HepG2 (cell line): ENCODE results near the gene UST. TPM values are rescaled to one million over a fixed set of nuclear protein-coding genes. Genes with fewer than 3 reads are reported as not detected.

Experiments
- ATAC-seq: fragments of 200-7000 bp; cut with Tn5 transposase; 3 replicates; pipeline ENCODE4 v1.9.1; 2020; ENCODE audit warnings: mild to moderate bottlenecking, moderate library complexity
- BruUV-seq: library from RNA; stranded (reverse); fragments of 400-500 nt; replicated peaks from 2 replicates; lab custom pipeline; 2021; lab: Mats Ljungman, UMichigan
- CTCF ChIA-PET: fragments of 300-600 bp; formaldehyde crosslinking; extraction: SDS; loops from one replicate; lab custom pipeline; 2021; ENCODE audit warnings: low total read pairs, inconsistent platforms, low intra/inter-chr PET ratio; lab: Yijun Ruan, JAX
- POLR2A ChIA-PET: fragments of 350-600 bp; sonication (Branson Sonifier 250); formaldehyde crosslinking; loops from one replicate; lab custom pipeline; 2020; ENCODE audit warnings: antibody characterized with exemption, inconsistent platforms; lab: Yijun Ruan, JAX
- DNase-seq: peaks from one replicate; pipeline ENCODE4 v3.0.0-alpha.2; 2015; ENCODE audit warnings: low spot score
- FAIRE-seq: peaks from 3 replicates; lab custom pipeline; 2011; peaks lifted over from hg19 to GRCh38; lab: Jason Lieb, UNC
- H2AFZ ChIP-seq: one replicate; pipeline ENCODE4 v1.6.1; 2011; ENCODE audit warnings: low read length, inconsistent platforms
- H3K27ac ChIP-seq: fragments of 300-600 bp; 3 replicates; pipeline ENCODE4 v1.8.0; 2011; ENCODE audit warnings: mixed run types, mild to moderate bottlenecking, mixed read lengths, low read length, inconsistent platforms; ENCODE audit not compliant: insufficient read depth; ENCODE audit errors: extremely low read length
- H3K27me3 ChIP-seq, 2 experiments: fragments of 200-600 bp in 1 of 2; 2 replicates in 1 of 2; 3 replicates in 1 of 2; pipeline versions ENCODE4 v1.6.0 to v1.8.0; 2011; ENCODE audit warnings: low read length in 2 of 2, mild to moderate bottlenecking in 2 of 2, moderate library complexity in 2 of 2, inconsistent platforms in 1 of 2; ENCODE audit not compliant: insufficient read depth in 2 of 2, control insufficient read depth in 1 of 2
- H3K36me3 ChIP-seq, 2 experiments: fragments of 200-600 bp in 1 of 2; replicated peaks in 1 of 2; 2 replicates in 1 of 2; 3 replicates in 1 of 2; pipeline versions ENCODE4 v1.5.1 to v1.8.0; 2011; ENCODE audit warnings: low read length in 2 of 2, inconsistent platforms in 1 of 2; ENCODE audit not compliant: insufficient read depth in 2 of 2, control insufficient read depth in 1 of 2
- H3K4me1 ChIP-seq: 2 replicates; pipeline ENCODE4 v1.5.1; 2012; ENCODE audit warnings: low read length, inconsistent platforms; ENCODE audit not compliant: insufficient read depth
- H3K4me2 ChIP-seq: 2 replicates; pipeline ENCODE4 v1.6.0; 2011; ENCODE audit warnings: low read depth, low read length, inconsistent platforms
- H3K4me3 ChIP-seq, 3 experiments: fragments of 200-600 bp in 1 of 3; sonication (generic), shearing (Covaris generic) in 1 of 3; replicated peaks in 1 of 3; 2 replicates each; pipeline ENCODE4 v1.5.1; 2011 to 2016; ENCODE audit warnings: low read length in 3 of 3, inconsistent platforms in 2 of 3, low read depth in 2 of 3, mild to moderate bottlenecking in 2 of 3, control low read depth in 1 of 3, mixed read lengths in 1 of 3; ENCODE audit not compliant: insufficient read depth in 1 of 3
- H3K79me2 ChIP-seq: one replicate; pipeline ENCODE4 v1.6.1; 2011; ENCODE audit warnings: low read length, inconsistent platforms; ENCODE audit not compliant: insufficient read depth
- H3K9ac ChIP-seq: 2 replicates; pipeline ENCODE4 v1.6.0; 2011; ENCODE audit warnings: mild to moderate bottlenecking, low read depth, low read length, inconsistent platforms; ENCODE audit not compliant: insufficient read depth
- H3K9me3 ChIP-seq: 2 replicates; pipeline ENCODE4 v1.5.1; 2012; ENCODE audit warnings: mild to moderate bottlenecking, low read length
- H4K20me1 ChIP-seq: 2 replicates; pipeline ENCODE4 v1.6.0; 2011; ENCODE audit warnings: inconsistent platforms, mild to moderate bottlenecking, low read length, moderate library complexity; ENCODE audit not compliant: insufficient read depth
- AKNA ChIP-seq: sonication (generic); formaldehyde crosslinking; IDR thresholded peaks from 2 replicates; pipeline ENCODE4 v1.4.0; 2020; ENCODE audit warnings: missing genetic modification reagents, borderline replicate concordance
- CENPX ChIP-seq: sonication (generic); formaldehyde crosslinking; IDR thresholded peaks from 2 replicates; pipeline ENCODE4 v1.9.0; 2021; ENCODE audit warnings: mild to moderate bottlenecking, missing genetic modification reagents, moderate library complexity
- DBP ChIP-seq: sonication (generic); formaldehyde crosslinking; IDR thresholded peaks from 2 replicates; pipeline ENCODE4 v1.4.0; 2020; ENCODE audit warnings: missing genetic modification reagents; ENCODE audit errors: not compliant biosample characterization
- NPAS2 ChIP-seq: sonication (generic); formaldehyde crosslinking; IDR thresholded peaks from 2 replicates; pipeline ENCODE4 v1.8.0; 2022; ENCODE audit warnings: mild to moderate bottlenecking, missing genetic modification reagents, borderline replicate concordance
- SP5 ChIP-seq: IDR thresholded peaks from 2 replicates; pipeline ENCODE4 v1.6.1; 2016; ENCODE audit warnings: low read depth, borderline replicate concordance
- ZFX ChIP-seq: sonication (generic); formaldehyde crosslinking; IDR thresholded peaks from 2 replicates; pipeline ENCODE4 v1.4.0; 2020; ENCODE audit warnings: mild to moderate bottlenecking, low read depth, missing genetic modification reagents, moderate library complexity
- ZFYVE20 ChIP-seq: sonication (generic); formaldehyde crosslinking; IDR thresholded peaks from 2 replicates; pipeline ENCODE4 v1.8.0; 2023; ENCODE audit warnings: low read depth, mild to moderate bottlenecking, moderate library complexity, missing genetic modification reagents, borderline replicate concordance
- ZNF609 ChIP-seq: sonication (generic); formaldehyde crosslinking; IDR thresholded peaks from 2 replicates; pipeline ENCODE4 v1.4.0; 2020; ENCODE audit warnings: mild to moderate bottlenecking, missing genetic modification reagents, borderline replicate concordance
- ZNF746 ChIP-seq: sonication (generic); formaldehyde crosslinking; IDR thresholded peaks from 2 replicates; pipeline ENCODE4 v1.8.0; 2022; ENCODE audit warnings: mild to moderate bottlenecking, missing genetic modification reagents
- ZNF788 ChIP-seq: sonication (generic); formaldehyde crosslinking; IDR thresholded peaks from 2 replicates; pipeline ENCODE4 v1.5.0; 2020; ENCODE audit warnings: mild to moderate bottlenecking, missing genetic modification reagents, borderline replicate concordance
- WGBS: methylation state at CpG from one replicate; pipeline ENCODE4 v1.1.6; 2017; ENCODE audit warnings: low lambda C conversion rate; 5-methylcytosine and 5-hydroxymethylcytosine counted together
- in situ Hi-C: cut with HindIII; loops from 2 replicates; pipeline ENCODE4 v1.10.0; 2017; ENCODE audit warnings: low pct_unique_long_range_greater_than_20kb; ENCODE audit not compliant: extremely low pct_ligation_motif_present
- intact Hi-C: fragments of 100-400 bp; cut with micrococcal nuclease; formaldehyde crosslinking; loops from one replicate; pipeline ENCODE4 v1.10.0; 2022; ENCODE audit not compliant: unreplicated experiment
- polyA plus RNA-seq, 8 experiments: library from polyadenylated mRNA; depleted of rRNA in 3 of 8; stranded (reverse) in 7 of 8; unstranded in 1 of 8; fragments of >200 nt; fragmentation: Illumina TruSeq in 4 of 8; extraction: Trizol in 4 of 8; gene quantifications; 2 replicates each; pipeline versions ENCODE4 v1.2.1 to v1.2.3, GENCODE V29; 2011 to 2016; ENCODE audit warnings: low read depth in 4 of 8, missing spikeins in 1 of 8, mixed read lengths in 1 of 8; ENCODE audit not compliant: insufficient read depth in 1 of 8
- total RNA-seq, 5 experiments: library from RNA; depleted of rRNA; stranded (reverse); fragments of >200 nt; fragmentation: Illumina TruSeq; extraction: Trizol; gene quantifications; 2 replicates each; pipeline ENCODE4 v1.2.3, GENCODE V29; 2016; ENCODE audit warnings: low read depth in 1 of 5
- TF ChIP-seq, protein P1 (sequence below): sonication (generic); IDR thresholded peaks from 2 replicates; pipeline ENCODE4 v1.6.1; 2016; ENCODE audit warnings: low read depth, borderline replicate concordance

Gene UST
- total and polyA plus RNA-seq, 2 of the 13 experiments (the other 11 are each of a cell fraction or from before 2014, with no cell fraction given), result 0.27 TPM; not detected in 1

GRCh38 chr6:149114167-149114566, 367.3 kb downstream of the UST start:
- ATAC-seq, result no peak
- 28% methylated on average over 4 of the region's 4 CpGs for WGBS
- Histone ChIP-seq H3K36me3 (no peaks in the 10 kb centered on the region), H3K27me3 (peaks cover 0 to 19% of the 10 kb centered on the region in 2 experiments; a peak in 3 of 5 replicates), H3K4me2 (no peak overlapping the region), H3K9me3 (no peaks in the 10 kb centered on the region), H3K4me3 (no peak overlapping the region), H3K79me2 (no peaks in the 10 kb centered on the region), H3K27ac (no peak overlapping the region), H3K4me1 (no peaks in the 10 kb centered on the region), H3K9ac (no peak overlapping the region), H4K20me1 (no peaks in the 10 kb centered on the region), H2AFZ (no peak overlapping the region)
- no TSS peak for BruUV-seq
- intact Hi-C loops (no loop called here), in situ Hi-C loops (no loop called here)
- FAIRE-seq, result no peak
- CTCF ChIA-PET, result no interaction called here
- no peak for DNase-seq
- POLR2A ChIA-PET, result no interaction called here
- no peak for TF ChIP-seq ZFX (CRISPR knock-in tag)
- TF ChIP-seq SP5 (CRISPR knock-in tag), result no peak
- TF ChIP-seq NPAS2 (CRISPR knock-in tag), result no peak
- no peak for TF ChIP-seq ZNF609 (CRISPR knock-in tag)
- TF ChIP-seq, protein P1, sequence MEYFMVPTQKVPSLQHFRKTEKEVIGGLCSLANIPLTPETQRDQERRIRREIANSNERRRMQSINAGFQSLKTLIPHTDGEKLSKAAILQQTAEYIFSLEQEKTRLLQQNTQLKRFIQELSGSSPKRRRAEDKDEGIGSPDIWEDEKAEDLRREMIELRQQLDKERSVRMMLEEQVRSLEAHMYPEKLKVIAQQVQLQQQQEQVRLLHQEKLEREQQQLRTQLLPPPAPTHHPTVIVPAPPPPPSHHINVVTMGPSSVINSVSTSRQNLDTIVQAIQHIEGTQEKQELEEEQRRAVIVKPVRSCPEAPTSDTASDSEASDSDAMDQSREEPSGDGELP, result no peak
- TF ChIP-seq ZFYVE20, result no peak
- TF ChIP-seq ZNF746 (CRISPR knock-in tag), result no peak
- no peak for TF ChIP-seq CENPX (CRISPR knock-in tag)
- TF ChIP-seq DBP (CRISPR knock-in tag), result no peak
- TF ChIP-seq ZNF788 (CRISPR knock-in tag), result no peak
- TF ChIP-seq AKNA (CRISPR knock-in tag), result no peak
